GM21717 (cell line): ENCODE data around the gene RAB7A.

Experiments used
- ATAC-seq: cut with Tn5 transposase; IDR thresholded peaks from one replicate; pipeline ENCODE4 v1.9.1; 2021; ENCODE audit warnings: mild to moderate bottlenecking, moderate library complexity; ENCODE audit not compliant: unreplicated experiment

RAB7A gene

GRCh38 chr3:128848936-128849335, 123.0 kb downstream of the RAB7A start:
- ATAC-seq = no peak

- no peak for ATAC-seq
These were observed 124.0 kb downstream of the RAB7A start for GRCh38 chr3:128849911-128850455.

- no peak for ATAC-seq
These were observed 124.6 kb downstream of the RAB7A start for GRCh38 chr3:128850544-128850943.

GRCh38 chr3:128851601-128852000, 125.6 kb downstream of the RAB7A start:
- no peak for ATAC-seq

GRCh38 chr3:128853826-128854225, 127.8 kb downstream of the RAB7A start:
- no peak for ATAC-seq

- no peak for ATAC-seq
These were observed 128.5 kb downstream of the RAB7A start for GRCh38 chr3:128854475-128854874.

- no peak for ATAC-seq
These were observed 129.6 kb downstream of the RAB7A start for GRCh38 chr3:128855569-128855968.

GRCh38 chr3:128858167-128858566, 132.2 kb downstream of the RAB7A start:
- ATAC-seq = no peak

- ATAC-seq = no peak
These were observed 133.6 kb downstream of the RAB7A start for GRCh38 chr3:128859630-128860029.

GRCh38 chr3:128861491-128861890, 135.5 kb downstream of the RAB7A start:
- ATAC-seq = no peak

- ATAC-seq = no peak
These were observed 137.6 kb downstream of the RAB7A start for GRCh38 chr3:128863560-128863959.
